Embryonic facial prominence (tissue), 1 donor: Measurements from ENCODE around the gene NUF2.
"Not testable (repeated sequence)": the region's sequence is repeated elsewhere in the genome, so short reads cannot be mapped to it uniquely, and the experiment has no call there.

Experiments
- DNase-seq: peaks from one replicate; pipeline ENCODE4 v3.0.0-alpha.2; 2016; ENCODE audit errors: extremely low spot score

Gene NUF2

DNA sequence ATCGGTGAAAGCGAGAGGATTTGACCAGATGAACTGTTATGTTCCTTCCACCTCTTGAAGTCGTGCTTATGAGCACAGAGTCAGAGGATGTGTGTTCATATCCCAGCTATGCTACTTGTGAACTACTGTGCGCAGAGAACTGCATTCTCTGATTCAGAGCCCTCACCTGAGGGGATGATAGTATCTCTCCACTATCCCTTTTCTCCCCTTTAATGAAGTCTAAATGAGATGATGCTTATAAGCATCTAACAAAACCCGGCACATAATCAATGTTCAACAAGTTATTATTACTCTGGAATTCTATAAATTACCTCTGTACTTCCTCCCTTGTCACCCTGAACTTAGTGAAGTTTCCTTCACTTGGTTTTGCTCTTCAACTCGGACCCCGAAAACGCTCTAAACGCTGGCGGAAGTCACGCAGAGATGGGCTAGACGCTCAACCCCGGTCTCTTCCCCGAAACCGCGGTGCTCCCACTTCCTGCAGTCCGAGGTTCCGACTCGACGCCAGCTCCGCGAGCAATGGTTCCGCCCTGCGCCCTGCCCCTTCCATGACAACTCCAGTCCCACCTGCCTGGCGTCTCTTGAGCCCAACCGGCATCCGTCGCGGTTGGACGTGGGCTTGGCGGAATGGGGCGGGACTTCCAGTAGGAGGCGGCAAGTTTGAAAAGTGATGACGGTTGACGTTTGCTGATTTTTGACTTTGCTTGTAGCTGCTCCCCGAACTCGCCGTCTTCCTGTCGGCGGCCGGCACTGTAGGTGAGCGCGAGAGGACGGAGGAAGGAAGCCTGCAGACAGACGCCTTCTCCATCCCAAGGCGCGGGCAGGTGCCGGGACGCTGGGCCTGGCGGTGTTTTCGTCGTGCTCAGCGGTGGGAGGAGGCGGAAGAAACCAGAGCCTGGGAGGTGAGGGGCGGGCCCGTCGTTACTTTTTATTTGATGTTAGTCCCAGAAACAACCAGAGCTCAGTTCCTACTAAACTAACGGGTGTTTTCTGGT is at the start of gene NUF2:
NUF2 (plus strand) TSS at position 644 of the 995 bp plus-strand sequence. CDS start 4,098 bp downstream, outside the sequence.
- peak; percentile 96 for DNase-seq

DNA sequence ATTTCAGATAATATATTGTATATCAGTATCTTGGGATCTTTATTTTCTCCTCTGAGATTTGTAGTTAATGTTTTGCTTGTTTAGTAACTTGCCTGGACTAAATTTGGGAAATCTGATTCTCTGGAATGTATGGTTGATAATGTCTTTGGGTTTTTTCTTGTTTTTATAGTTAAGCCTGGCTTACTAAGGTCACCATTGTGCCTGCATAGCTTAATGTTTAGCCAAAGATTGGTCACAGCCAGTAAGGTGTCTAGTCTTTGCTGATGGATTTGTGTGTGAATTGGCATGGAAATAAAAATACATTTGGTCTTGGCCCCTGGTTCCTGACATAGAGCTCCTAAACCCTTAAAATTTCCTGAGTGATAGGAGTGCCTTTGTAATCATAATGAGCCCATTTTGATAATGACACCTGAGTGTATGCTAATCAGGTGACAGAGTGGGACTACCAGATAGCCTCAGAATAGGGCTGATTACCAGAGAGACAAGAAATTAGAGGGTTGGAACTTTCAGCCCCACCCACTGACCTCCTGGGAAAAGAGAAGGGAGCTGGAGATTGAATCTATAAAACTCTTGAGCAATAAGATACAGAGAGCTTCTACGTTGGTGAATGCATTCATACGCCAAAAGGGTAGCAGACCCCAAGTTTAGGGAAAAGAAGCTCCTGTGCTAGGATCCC is 47.9 kb upstream of the NUF2 start:
- DNase-seq: no peak

- no peak for DNase-seq
Observed at GRCh38 chr1:163275222-163275621, 46.5 kb upstream of the NUF2 start.

GRCh38 chr1:163278602-163279001 is 43.2 kb upstream of the NUF2 start:
- no peak for DNase-seq

- DNase-seq: not testable (repeated sequence)
Observed at GRCh38 chr1:163284867-163285266, 36.9 kb upstream of the NUF2 start.

GRCh38 chr1:163290025-163290640 is 31.6 kb upstream of the NUF2 start:
- no peak for DNase-seq

DNA sequence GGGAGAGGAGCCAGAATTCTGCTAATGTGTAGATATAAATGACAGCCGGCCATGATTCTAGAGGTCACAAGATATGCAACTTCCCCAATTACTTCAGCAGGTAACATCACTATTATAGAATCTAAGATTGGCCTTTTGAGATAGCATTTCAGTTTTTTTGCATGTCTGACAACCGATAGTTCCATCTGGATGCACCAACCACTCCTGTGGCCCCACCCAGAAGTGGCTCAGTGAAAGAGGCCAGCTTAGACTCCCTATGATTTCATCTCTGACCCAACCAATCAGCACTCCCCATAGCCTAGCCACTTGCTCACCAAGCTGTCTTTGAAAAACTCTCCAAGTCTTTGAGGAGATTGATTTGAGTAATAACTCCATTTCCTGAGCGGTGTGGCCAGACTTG is 30.3 kb upstream of the NUF2 start:
- DNase-seq: no peak

GRCh38 chr1:163292153-163292552 is 29.6 kb upstream of the NUF2 start:
- not testable (repeated sequence) for DNase-seq

GRCh38 chr1:163293497-163293896 is 28.3 kb upstream of the NUF2 start:
- not testable (repeated sequence) for DNase-seq

- no peak for DNase-seq
Observed at GRCh38 chr1:163295949-163296348, 25.8 kb upstream of the NUF2 start.

DNA sequence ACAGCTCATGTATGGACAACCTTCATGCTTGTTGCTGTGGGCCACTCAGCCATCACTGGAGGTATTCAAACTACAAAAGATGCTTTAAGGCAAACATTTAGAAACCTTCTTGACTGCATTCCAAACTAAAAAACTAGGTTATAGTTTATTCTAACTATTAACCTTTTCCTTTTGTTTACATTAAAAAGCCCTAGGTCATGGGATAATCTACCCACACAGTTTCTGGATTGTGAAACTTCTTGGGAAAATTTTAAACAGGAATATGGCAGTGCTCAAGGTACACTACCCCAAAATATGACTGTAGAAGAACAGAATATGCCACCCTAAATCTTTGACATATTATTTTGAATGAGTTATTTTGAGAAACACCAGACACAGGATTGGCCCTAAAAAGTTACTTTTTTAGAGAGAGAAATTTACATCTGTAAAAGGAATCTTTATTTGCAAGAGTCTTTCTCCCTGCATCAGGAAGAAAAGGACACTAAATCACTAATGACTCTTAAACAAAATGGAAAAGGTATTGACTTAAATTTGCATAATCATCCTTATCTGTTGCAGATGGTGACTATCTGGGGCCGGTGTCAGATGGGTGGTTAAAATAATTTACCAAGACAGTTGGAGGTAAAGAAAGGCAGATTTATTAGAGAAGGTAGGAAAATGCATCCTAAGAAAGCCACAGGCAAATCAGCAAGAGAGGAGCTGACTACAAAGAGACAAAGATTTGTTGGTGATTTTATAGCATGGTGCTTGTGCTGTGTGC is 25.1 kb upstream of the NUF2 start:
- DNase-seq: no peak

DNA sequence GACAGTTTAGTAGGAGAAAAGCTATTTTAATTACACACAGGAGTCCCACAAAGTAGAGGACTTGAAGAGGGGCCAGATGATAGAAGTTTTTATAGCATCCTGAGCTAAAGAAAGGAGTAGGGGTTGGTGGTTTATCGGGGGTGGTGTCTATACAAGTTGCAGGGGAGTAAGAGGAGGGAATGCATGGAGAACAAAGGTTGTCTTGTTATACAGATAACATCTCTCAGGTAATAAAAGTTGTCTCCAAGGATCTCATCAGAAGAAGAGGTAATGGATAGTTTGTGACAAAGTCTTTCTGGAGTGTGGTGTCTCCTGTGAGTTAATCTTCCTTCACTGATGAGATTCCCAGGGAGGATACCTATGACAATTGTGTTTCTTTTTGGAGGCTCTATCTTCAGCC is 23.4 kb upstream of the NUF2 start:
- no peak for DNase-seq

- DNase-seq: no peak
Observed at GRCh38 chr1:163300568-163300967, 21.2 kb upstream of the NUF2 start.

DNA sequence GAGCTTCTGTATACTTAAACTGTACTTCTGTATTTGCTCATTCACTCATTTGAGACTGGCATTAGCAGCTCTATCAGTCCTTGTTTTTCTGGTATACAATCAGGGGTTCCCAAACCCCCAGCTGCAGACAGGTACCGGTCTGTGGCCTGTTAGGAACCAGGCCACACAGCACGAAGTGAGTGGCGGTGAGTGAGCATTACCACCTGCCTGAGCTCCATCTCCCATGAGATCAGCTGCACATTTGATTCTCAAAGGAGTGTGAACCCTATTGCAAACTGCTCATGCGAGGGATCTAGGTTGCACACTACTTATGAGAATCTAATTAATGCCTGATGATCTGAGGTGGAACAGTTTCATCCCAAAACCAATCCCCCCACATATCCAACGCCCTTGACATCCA is 18.2 kb upstream of the NUF2 start:
- no peak for DNase-seq

DNA sequence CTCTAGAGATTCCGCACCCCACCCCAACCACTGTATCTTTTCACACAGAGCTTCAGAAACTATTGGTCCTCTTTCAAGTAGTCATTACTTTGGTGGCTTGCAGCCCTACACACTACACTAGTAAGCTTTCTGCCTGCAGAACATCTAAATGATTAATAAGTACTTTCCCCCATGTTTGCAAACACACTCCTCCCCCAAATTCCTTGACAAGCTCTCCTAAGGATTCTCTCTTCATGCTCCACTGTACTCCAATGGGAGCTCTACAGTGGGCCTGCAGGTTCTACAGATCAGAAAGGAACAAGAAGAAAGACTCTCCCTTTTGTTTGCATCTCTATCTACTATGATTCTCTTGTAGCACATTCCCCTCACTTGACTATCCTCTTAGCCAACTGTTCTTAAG is 16.3 kb upstream of the NUF2 start:
- DNase-seq: no peak

- no peak for DNase-seq
Observed at GRCh38 chr1:163307479-163308171, 14.1 kb upstream of the NUF2 start.

GRCh38 chr1:163308811-163309210 is 12.9 kb upstream of the NUF2 start:
- no peak for DNase-seq

DNA sequence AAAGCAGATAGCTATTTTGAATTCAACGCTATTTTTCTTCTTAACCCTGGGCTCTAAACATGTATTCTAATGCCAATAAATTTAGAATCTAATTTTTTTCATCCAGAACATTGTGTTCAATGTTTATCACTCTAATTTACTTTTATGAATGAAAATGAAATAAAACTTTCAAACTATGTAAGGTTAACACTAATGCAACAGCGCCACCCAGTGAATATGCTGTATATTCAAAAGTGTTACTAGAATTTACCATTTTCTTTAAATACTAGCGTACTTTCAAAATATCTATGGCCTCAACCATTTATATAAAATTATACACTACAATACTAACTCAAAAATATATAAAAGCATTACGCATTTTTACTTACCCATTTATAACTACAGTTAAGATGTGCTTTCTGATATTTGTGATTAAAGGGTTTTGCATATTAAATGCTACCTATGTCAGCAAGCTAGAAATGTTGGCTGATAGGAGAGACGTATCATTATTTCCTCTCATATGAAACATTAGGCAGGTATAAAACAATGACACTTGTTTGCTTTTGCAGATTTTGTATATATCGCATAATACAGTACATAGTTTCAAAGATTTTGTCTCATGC is 5.9 kb upstream of the NUF2 start:
- DNase-seq: no peak

DNA sequence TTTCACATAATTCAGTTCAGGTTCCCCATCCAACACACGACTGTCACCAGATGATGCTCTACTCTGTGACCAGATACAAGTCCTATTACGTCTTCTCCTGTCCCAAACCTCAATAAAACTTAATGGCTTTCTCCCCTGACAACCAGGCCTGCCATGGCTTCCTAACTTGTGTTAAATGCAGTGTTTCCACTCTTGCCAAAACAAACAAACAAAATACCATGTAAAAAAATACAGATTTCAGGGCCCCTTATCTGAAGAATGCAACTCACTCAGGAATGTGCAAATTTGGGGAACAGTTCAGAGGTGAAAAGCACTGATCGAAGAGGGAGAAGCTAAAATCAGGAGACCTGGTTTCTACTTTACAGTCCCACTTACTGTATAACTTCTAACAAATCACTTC is 863 bp upstream of the NUF2 start:
- DNase-seq: no peak

DNA sequence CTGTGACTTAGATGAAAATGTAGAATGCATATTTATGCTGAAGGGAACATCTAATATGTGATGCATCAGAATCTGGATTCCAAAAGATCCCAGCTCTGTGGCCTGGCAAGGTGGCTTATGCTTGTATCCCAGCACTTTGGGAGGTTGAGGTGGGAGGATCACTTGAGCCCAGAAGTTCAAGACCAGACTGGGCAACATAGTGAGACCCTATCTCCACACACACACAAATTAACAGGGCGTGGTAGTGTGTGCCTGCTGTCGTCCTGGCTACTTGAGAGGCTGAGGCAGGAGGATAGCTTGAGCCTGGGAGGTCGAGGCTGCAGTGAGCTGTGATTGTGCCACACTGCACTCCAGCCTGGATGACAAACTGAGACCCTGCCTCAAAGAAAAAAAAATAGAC is 1.6 kb downstream of the NUF2 start:
- DNase-seq: not testable (repeated sequence)

GRCh38 chr1:163331116-163331515 is 9.4 kb downstream of the NUF2 start:
- DNase-seq: no peak
